Panc1 (cell line): Measurements from ENCODE around the gene PCNX2.

Source experiments
- CTCF ChIP-seq: fragments of 450-650 bp; IDR thresholded peaks from 2 replicates; pipeline ENCODE4 v1.5.1; 2017; ENCODE audit warnings: mild to moderate bottlenecking
- POLR2AphosphoS5 ChIP-seq: IDR thresholded peaks from 2 replicates; pipeline ENCODE4 v1.6.1; 2012; ENCODE audit warnings: mild to moderate bottlenecking, low read depth, low read length, moderate library complexity
- SIN3A ChIP-seq: IDR thresholded peaks from 2 replicates; pipeline ENCODE4 v1.6.1; 2012; ENCODE audit warnings: low read depth, mild to moderate bottlenecking, low read length, moderate library complexity, borderline replicate concordance; ENCODE audit not compliant: insufficient read depth
- TF ChIP-seq, protein P1 (sequence below), 2 experiments: IDR thresholded peaks; 2 replicates each; pipeline ENCODE4 v1.6.1; 2011 to 2012; ENCODE audit warnings: low read depth in 2 of 2, control low read depth in 1 of 2, low read length in 1 of 2, mild to moderate bottlenecking in 1 of 2, moderate library complexity in 1 of 2; ENCODE audit not compliant: insufficient read depth in 1 of 2

DNA sequence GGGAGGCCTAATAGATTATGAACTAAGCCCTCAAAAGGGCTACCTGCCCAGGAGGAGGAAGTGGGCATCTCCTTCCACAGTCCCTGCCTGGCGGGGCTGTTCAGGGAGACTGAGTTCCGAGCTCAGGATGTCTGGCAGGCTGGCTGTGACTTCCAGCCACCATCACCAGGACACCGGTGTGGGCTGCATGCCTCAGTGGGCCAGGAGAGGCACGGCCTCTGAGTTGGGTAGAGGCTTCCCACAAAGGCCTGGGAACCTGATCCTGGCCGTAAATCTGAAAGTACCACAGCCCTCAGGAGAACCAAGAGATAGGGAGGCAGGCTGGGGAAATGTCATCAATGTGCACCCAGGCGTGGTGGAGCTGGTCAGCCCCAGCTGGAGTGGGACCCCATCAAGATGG lies 316.0 kb downstream of the PCNX2 start:
- TF ChIP-seq CTCF = no peak
- TF ChIP-seq, protein P1, sequence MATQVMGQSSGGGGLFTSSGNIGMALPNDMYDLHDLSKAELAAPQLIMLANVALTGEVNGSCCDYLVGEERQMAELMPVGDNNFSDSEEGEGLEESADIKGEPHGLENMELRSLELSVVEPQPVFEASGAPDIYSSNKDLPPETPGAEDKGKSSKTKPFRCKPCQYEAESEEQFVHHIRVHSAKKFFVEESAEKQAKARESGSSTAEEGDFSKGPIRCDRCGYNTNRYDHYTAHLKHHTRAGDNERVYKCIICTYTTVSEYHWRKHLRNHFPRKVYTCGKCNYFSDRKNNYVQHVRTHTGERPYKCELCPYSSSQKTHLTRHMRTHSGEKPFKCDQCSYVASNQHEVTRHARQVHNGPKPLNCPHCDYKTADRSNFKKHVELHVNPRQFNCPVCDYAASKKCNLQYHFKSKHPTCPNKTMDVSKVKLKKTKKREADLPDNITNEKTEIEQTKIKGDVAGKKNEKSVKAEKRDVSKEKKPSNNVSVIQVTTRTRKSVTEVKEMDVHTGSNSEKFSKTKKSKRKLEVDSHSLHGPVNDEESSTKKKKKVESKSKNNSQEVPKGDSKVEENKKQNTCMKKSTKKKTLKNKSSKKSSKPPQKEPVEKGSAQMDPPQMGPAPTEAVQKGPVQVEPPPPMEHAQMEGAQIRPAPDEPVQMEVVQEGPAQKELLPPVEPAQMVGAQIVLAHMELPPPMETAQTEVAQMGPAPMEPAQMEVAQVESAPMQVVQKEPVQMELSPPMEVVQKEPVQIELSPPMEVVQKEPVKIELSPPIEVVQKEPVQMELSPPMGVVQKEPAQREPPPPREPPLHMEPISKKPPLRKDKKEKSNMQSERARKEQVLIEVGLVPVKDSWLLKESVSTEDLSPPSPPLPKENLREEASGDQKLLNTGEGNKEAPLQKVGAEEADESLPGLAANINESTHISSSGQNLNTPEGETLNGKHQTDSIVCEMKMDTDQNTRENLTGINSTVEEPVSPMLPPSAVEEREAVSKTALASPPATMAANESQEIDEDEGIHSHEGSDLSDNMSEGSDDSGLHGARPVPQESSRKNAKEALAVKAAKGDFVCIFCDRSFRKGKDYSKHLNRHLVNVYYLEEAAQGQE (IDR thresholded peaks at IDR 0.05; ENCODE audit: insufficient read depth in 1 of 2, low read depth in 2 of 2, low read length in 1 of 2) = no peak
- no peak for TF ChIP-seq POLR2AphosphoS5
- no peak for TF ChIP-seq SIN3A
